Activated T-helper 2 cell treated with anti-CD3 and anti-CD28 coated beads, Interferon-gamma antibody, Interleukin-2, Interleukin-4, amounts not matched to agents 10 μg/mL and 5 μg/mL and 100 μg/mL, durations not matched to agents 14 hours and 24 hours and 36 hours (primary cell): Measurements from ENCODE around the gene SHISAL1. TPM values are rescaled to one million over a fixed set of nuclear protein-coding genes. Genes with fewer than 3 reads are reported as not detected.
"Not testable (repeated sequence)": the region's sequence is repeated elsewhere in the genome, so short reads cannot be mapped to it uniquely, and the experiment has no call there.

ENCODE experiments used
- DNase-seq: peaks from one replicate; pipeline ENCODE4 v3.0.0; 2021; ENCODE audit warnings: low spot score
- H3K27ac Mint-ChIP-seq: one replicate; pipeline ENCODE4 v1.8.0; 2021; ENCODE audit warnings: mixed read lengths
- H3K27me3 Mint-ChIP-seq: one replicate; pipeline ENCODE4 v1.8.0; 2021; ENCODE audit warnings: low read depth, mixed read lengths
- H3K36me3 Mint-ChIP-seq: one replicate; pipeline ENCODE4 v1.8.0; 2021; ENCODE audit warnings: low read depth, mixed read lengths
- H3K4me1 Mint-ChIP-seq: one replicate; pipeline ENCODE4 v1.8.0; 2021; ENCODE audit warnings: low read depth, mixed read lengths
- H3K4me3 Mint-ChIP-seq: one replicate; pipeline ENCODE4 v1.8.0; 2021; ENCODE audit warnings: low read depth, mild to moderate bottlenecking, moderate library complexity, mixed read lengths
- H3K9me3 Mint-ChIP-seq: one replicate; pipeline ENCODE4 v1.8.0; 2021; ENCODE audit warnings: mixed read lengths
- intact Hi-C: fragments of 100-400 bp; cut with micrococcal nuclease; formaldehyde crosslinking; loops from one replicate; pipeline ENCODE4 v1.15.1; 2023
- total RNA-seq: library from RNA; stranded (reverse); gene quantifications from 2 replicates; pipeline ENCODE4 v1.2.3, GENCODE V29; 2022

The SHISAL1 gene
- total RNA-seq, 1 donor from 2014 or later = not detected

GRCh38 chr22:44329179-44329796, 16.5 kb upstream of the SHISAL1 start:
- Mint-ChIP-seq H3K9me3 (no peaks in the 10 kb centered on the region), H3K27me3 (peaks cover 48% of the 10 kb centered on the region), H3K36me3 (no peaks in the 10 kb centered on the region), H3K4me3 (no peak overlapping the region), H3K27ac (no peak overlapping the region), H3K4me1 (peaks cover 17% of the 10 kb centered on the region)
- intact Hi-C loops = no loop called here
- DNase-seq = peak; percentile 29

GRCh38 chr22:44328762-44329161, 16.0 kb upstream of the SHISAL1 start:
- no peak for DNase-seq

GRCh38 chr22:44328326-44328725, 15.6 kb upstream of the SHISAL1 start:
- no peak for DNase-seq
- Mint-ChIP-seq H3K36me3 (no peaks in the 10 kb centered on the region), H3K27ac (no peak overlapping the region), H3K27me3 (peaks cover 50% of the 10 kb centered on the region), H3K4me1 (peaks cover 17% of the 10 kb centered on the region), H3K9me3 (no peaks in the 10 kb centered on the region), H3K4me3 (no peak overlapping the region)
- intact Hi-C loops = no loop called here

More at GRCh38 chr22:44328762-44329161, 16.0 kb upstream of the SHISAL1 start:
- peaks cover 50% of the 10 kb centered on the region for H3K27me3 Mint-ChIP-seq
- no peak overlapping the region for H3K27ac Mint-ChIP-seq
- H3K4me1 Mint-ChIP-seq = peaks cover 17% of the 10 kb centered on the region
- no peaks in the 10 kb centered on the region for H3K36me3 Mint-ChIP-seq
- intact Hi-C loops = no loop called here
- H3K9me3 Mint-ChIP-seq = no peaks in the 10 kb centered on the region
- H3K4me3 Mint-ChIP-seq = no peak overlapping the region

GRCh38 chr22:44326491-44326885, 13.7 kb upstream of the SHISAL1 start:
- no peak overlapping the region for H3K27ac Mint-ChIP-seq
- peaks cover 39% of the 10 kb centered on the region for H3K27me3 Mint-ChIP-seq
- no peak for DNase-seq
- H3K4me1 Mint-ChIP-seq = peaks cover 14% of the 10 kb centered on the region
- H3K4me3 Mint-ChIP-seq = peak overlapping the region; percentile 57
- no peaks in the 10 kb centered on the region for H3K36me3 Mint-ChIP-seq
- no peaks in the 10 kb centered on the region for H3K9me3 Mint-ChIP-seq
- intact Hi-C loops = no loop called here

GRCh38 chr22:44325718-44326490, 13.2 kb upstream of the SHISAL1 start:
- Mint-ChIP-seq H3K27me3 (peaks cover 43% of the 10 kb centered on the region), H3K9me3 (no peaks in the 10 kb centered on the region), H3K36me3 (no peaks in the 10 kb centered on the region), H3K4me3 (peak overlapping the region; percentile 57), H3K4me1 (peaks cover 14% of the 10 kb centered on the region), H3K27ac (no peak overlapping the region)
- DNase-seq = no peak
- intact Hi-C loops = no loop called here

GRCh38 chr22:44323140-44323790, 10.5 kb upstream of the SHISAL1 start:
- H3K36me3 Mint-ChIP-seq, H3K4me1 Mint-ChIP-seq, intact Hi-C loops, H3K27ac Mint-ChIP-seq, DNase-seq, H3K4me3 Mint-ChIP-seq, H3K9me3 Mint-ChIP-seq: not testable (repeated sequence)
- peaks cover 29% of the 10 kb centered on the region for H3K27me3 Mint-ChIP-seq

GRCh38 chr22:44319685-44320084, 6.9 kb upstream of the SHISAL1 start:
- no peak for DNase-seq
- Mint-ChIP-seq H3K27me3 (peaks cover 7% of the 10 kb centered on the region), H3K36me3 (no peaks in the 10 kb centered on the region), H3K27ac (no peak overlapping the region), H3K9me3 (no peaks in the 10 kb centered on the region), H3K4me3 (no peak overlapping the region), H3K4me1 (peaks cover 1% of the 10 kb centered on the region)
- intact Hi-C loops = no loop called here

GRCh38 chr22:44318751-44319150, 6.0 kb upstream of the SHISAL1 start:
- H3K27me3 Mint-ChIP-seq = peaks cover 3% of the 10 kb centered on the region
- no peaks in the 10 kb centered on the region for H3K36me3 Mint-ChIP-seq
- no peaks in the 10 kb centered on the region for H3K9me3 Mint-ChIP-seq
- peaks cover 8% of the 10 kb centered on the region for H3K4me1 Mint-ChIP-seq
- DNase-seq = no peak
- no peak overlapping the region for H3K4me3 Mint-ChIP-seq
- H3K27ac Mint-ChIP-seq = no peak overlapping the region
- intact Hi-C loops = no loop called here

GRCh38 chr22:44317886-44318637, 5.3 kb upstream of the SHISAL1 start:
- no peaks in the 10 kb centered on the region for H3K9me3 Mint-ChIP-seq
- H3K27me3 Mint-ChIP-seq = peaks cover 3% of the 10 kb centered on the region
- H3K36me3 Mint-ChIP-seq = no peaks in the 10 kb centered on the region
- H3K4me3 Mint-ChIP-seq = no peak overlapping the region
- DNase-seq = no peak
- H3K4me1 Mint-ChIP-seq = peaks cover 8% of the 10 kb centered on the region
- intact Hi-C loops = no loop called here
- H3K27ac Mint-ChIP-seq = no peak overlapping the region

- no peak overlapping the region for H3K4me3 Mint-ChIP-seq
- H3K4me1 Mint-ChIP-seq = peaks cover 8% of the 10 kb centered on the region
Observed at GRCh38 chr22:44317123-44317444, 4.3 kb upstream of the SHISAL1 start.

GRCh38 chr22:44316393-44317122, 3.8 kb upstream of the SHISAL1 start:
- H3K27me3 Mint-ChIP-seq = peaks cover 3% of the 10 kb centered on the region

More at GRCh38 chr22:44317123-44317444, 4.3 kb upstream of the SHISAL1 start:
- DNase-seq = no peak
- H3K27ac Mint-ChIP-seq = no peak overlapping the region
- no peaks in the 10 kb centered on the region for H3K9me3 Mint-ChIP-seq
- intact Hi-C loops = no loop called here
- H3K27me3 Mint-ChIP-seq = peaks cover 3% of the 10 kb centered on the region
- no peaks in the 10 kb centered on the region for H3K36me3 Mint-ChIP-seq

GRCh38 chr22:44314425-44315067, 1.8 kb upstream of the SHISAL1 start:
- Mint-ChIP-seq H3K27ac (no peak overlapping the region), H3K4me3 (no peak overlapping the region), H3K36me3 (no peaks in the 10 kb centered on the region), H3K27me3 (no peaks in the 10 kb centered on the region), H3K4me1 (peaks cover 8% of the 10 kb centered on the region), H3K9me3 (no peaks in the 10 kb centered on the region)
- no peak for DNase-seq
- intact Hi-C loops = no loop called here

More at GRCh38 chr22:44316393-44317122, 3.8 kb upstream of the SHISAL1 start:
- no peaks in the 10 kb centered on the region for H3K36me3 Mint-ChIP-seq
- peaks cover 8% of the 10 kb centered on the region for H3K4me1 Mint-ChIP-seq
- H3K9me3 Mint-ChIP-seq = no peaks in the 10 kb centered on the region
- intact Hi-C loops = no loop called here
- H3K27ac Mint-ChIP-seq = no peak overlapping the region
- no peak overlapping the region for H3K4me3 Mint-ChIP-seq
- DNase-seq = no peak
